Brain microvascular endothelial cell (primary cell): ENCODE measurements around the gene MYOM3.

Experiments
- DNase-seq: peaks from one replicate; pipeline ENCODE4 v3.0.0-alpha.2; 2020
- H3K27ac ChIP-seq: fragments of 250-450 bp; sonication (Bioruptor Pico); 2 replicates; pipeline ENCODE4 v1.5.1; 2020; ENCODE audit warnings: mild to moderate bottlenecking, moderate library complexity
- H3K27me3 ChIP-seq: fragments of 250-450 bp; sonication (Bioruptor Pico); replicated peaks from 2 replicates; pipeline ENCODE4 v1.5.1; 2020; ENCODE audit warnings: mild to moderate bottlenecking
- H3K36me3 ChIP-seq: fragments of 250-450 bp; sonication (Bioruptor Pico); replicated peaks from 2 replicates; pipeline ENCODE4 v1.5.1; 2020; ENCODE audit warnings: mild to moderate bottlenecking
- H3K4me3 ChIP-seq: 2 replicates; pipeline ENCODE4 v1.5.1; 2011; ENCODE audit warnings: low read depth, mild to moderate bottlenecking, control low read depth, low read length, moderate library complexity
- in situ Hi-C: cut with HindIII; loops from 2 replicates; pipeline ENCODE4 v1.10.0; 2017; ENCODE audit warnings: low sequenced_read_pairs, low pct_ligation_motif_present
- TF ChIP-seq, protein P1 (sequence below): IDR thresholded peaks from 2 replicates; pipeline ENCODE4 v1.5.1; 2011; ENCODE audit warnings: low read depth, mild to moderate bottlenecking, moderate library complexity, low read length, control low read depth, inconsistent platforms; ENCODE audit errors: missing control alignments

The MYOM3 gene

DNA sequence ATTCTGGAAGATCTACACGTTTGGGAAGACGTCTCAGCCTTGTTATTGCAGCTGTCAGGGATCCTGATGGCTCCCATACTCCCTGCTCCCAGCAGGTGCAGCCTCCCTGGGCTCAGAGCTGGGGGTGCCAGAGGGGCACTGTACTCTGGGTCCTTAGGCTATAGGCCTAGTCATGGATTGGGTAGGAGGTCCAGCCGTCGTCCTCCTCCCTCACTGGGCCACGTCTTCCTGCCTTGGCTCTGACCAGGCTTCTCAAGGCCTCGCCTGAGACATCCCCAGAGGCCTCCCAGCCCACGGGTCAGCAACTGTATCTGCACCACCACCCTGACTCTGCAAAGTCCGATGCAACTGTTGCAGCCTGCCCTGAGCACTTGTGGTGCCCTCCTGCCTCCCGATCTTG lies 18.2 kb downstream of the MYOM3 start:
- no peaks in the 10 kb centered on the region for H3K27me3 ChIP-seq
- TF ChIP-seq, protein P1, sequence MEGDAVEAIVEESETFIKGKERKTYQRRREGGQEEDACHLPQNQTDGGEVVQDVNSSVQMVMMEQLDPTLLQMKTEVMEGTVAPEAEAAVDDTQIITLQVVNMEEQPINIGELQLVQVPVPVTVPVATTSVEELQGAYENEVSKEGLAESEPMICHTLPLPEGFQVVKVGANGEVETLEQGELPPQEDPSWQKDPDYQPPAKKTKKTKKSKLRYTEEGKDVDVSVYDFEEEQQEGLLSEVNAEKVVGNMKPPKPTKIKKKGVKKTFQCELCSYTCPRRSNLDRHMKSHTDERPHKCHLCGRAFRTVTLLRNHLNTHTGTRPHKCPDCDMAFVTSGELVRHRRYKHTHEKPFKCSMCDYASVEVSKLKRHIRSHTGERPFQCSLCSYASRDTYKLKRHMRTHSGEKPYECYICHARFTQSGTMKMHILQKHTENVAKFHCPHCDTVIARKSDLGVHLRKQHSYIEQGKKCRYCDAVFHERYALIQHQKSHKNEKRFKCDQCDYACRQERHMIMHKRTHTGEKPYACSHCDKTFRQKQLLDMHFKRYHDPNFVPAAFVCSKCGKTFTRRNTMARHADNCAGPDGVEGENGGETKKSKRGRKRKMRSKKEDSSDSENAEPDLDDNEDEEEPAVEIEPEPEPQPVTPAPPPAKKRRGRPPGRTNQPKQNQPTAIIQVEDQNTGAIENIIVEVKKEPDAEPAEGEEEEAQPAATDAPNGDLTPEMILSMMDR, result no peak
- H3K4me3 ChIP-seq, result no peak overlapping the region
- in situ Hi-C loops, result no loop called here
- no peak for DNase-seq
- no peaks in the 10 kb centered on the region for H3K36me3 ChIP-seq
- H3K27ac ChIP-seq, result no peak overlapping the region

DNA sequence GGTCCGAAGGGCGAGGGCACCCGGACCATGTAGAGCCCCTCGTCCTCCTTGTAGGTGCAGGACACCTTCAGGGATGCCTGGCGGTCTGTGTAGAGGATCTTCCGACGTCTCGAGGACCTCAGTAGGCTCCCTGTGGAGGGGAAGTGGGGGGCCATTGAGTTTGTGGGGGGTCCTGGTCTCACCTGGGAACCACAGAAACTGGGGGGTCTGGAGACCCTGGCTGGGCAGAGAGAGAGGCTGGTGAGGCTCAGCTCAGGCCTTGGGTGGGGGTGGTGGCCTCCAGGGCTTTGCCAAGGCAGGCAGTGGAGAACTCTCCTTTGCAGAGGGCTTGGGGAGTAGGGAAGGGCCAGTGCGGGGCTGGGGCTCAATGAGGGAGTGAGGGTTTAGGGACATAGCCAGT lies 19.0 kb downstream of the MYOM3 start:
- Histone ChIP-seq H3K36me3 (no peaks in the 10 kb centered on the region), H3K27me3 (no peaks in the 10 kb centered on the region), H3K27ac (no peak overlapping the region), H3K4me3 (no peak overlapping the region)
- in situ Hi-C loops, result no loop called here
- no peak for DNase-seq
- TF ChIP-seq, protein P1, result no peak

DNA sequence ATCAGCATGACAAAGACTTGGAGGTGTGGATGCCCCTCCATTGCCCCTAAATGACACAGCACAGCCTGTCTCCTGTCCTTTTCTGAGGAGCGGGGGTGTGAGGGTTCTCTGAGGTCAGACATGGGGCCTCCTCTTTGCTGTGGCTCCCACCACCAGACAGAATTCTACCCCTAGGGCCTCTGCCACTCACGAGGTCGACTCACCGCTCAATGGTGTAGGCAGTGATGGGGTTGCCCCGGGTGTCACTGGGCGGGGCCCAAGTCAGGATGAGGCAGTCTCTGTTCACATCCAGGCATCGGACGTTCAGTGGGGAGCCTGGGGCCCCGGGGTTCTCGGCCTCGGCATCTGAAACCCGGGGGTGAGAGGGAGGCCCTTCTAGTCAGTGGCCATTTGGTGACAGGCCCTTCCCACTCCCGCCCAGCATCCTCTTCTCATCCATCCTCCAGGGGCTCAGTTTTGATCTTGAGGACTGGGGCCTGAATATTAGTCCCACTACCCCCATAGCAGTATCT lies 19.9 kb downstream of the MYOM3 start:
- no peaks in the 10 kb centered on the region for H3K36me3 ChIP-seq
- no peak for DNase-seq
- TF ChIP-seq, protein P1, result no peak
- in situ Hi-C loops, result no loop called here
- no peak overlapping the region for H3K4me3 ChIP-seq
- H3K27me3 ChIP-seq, result no peaks in the 10 kb centered on the region
- H3K27ac ChIP-seq, result no peak overlapping the region

DNA sequence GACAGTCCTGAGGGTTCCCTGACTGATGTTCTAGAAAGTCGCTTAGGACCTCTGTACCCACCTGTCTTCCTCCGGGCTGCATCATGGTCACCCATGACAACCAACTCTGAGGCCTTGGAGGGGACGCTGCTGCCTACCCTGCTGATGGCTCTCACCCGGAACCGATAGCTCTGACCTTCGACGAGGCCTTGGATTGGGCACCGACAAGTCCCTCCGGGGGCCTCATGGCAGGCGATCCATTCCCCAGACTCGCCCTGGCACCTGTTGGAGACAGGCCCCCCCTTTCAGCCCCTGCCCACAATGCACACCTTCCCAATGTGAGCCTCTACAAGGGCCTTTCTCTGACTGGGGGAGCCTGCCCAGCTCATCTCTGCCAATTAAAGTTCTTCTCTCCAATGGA lies 21.2 kb downstream of the MYOM3 start:
- Histone ChIP-seq H3K36me3 (no peaks in the 10 kb centered on the region), H3K27me3 (no peaks in the 10 kb centered on the region), H3K4me3 (no peak overlapping the region), H3K27ac (no peak overlapping the region)
- no peak for DNase-seq
- in situ Hi-C loops, result no loop called here
- TF ChIP-seq, protein P1, result no peak

DNA sequence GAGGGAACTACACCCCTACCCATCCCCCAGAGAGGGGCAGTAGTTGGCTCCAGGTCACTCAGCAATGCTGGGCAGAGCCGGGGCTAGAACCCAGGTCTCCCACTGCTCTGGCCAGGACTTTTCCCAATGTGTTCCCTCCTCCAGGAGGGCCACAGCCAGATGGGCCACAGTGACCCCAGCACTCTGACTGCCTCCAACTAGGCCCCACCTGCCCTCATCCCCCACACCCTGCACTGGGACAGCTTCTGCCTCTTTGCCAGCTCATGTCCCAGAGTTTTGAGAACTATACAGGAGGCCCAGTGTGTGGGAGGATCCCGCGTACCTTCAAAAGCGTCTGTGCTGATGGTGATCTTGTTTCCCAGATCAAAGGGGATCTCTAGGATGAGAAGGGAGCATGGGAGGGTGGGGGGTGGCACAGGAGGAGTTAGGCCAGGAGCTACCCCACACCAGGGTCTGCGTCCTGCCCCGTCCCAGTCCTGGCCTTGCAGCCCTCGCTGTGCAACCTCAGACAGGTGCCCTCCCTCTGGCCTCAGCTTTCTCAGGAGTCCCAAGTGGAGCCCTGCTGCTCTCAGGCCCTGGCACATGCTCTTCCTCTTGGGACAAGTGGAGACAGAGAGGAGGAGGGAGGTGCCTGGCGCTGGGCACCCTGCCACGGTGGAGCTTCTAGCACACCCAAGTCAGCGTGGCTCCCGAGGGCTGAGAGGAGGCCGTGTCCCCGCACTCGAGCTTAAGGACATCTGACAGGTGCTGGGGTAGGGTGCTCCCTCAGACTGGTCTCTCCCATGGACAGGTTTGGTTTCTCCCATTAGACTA lies 22.0 kb downstream of the MYOM3 start:
- DNase-seq, result no peak
- Histone ChIP-seq H3K4me3 (no peak overlapping the region), H3K27me3 (no peaks in the 10 kb centered on the region), H3K27ac (no peak overlapping the region), H3K36me3 (no peaks in the 10 kb centered on the region)
- in situ Hi-C loops, result no loop called here
- TF ChIP-seq, protein P1, result no peak
